Fibroblast of skin of abdomen (primary cell): ENCODE results near the gene NRIP2. TPM values are rescaled to one million over a fixed set of nuclear protein-coding genes. Genes with fewer than 3 reads are reported as not detected.
A peak's percentile ranks its signal among the peaks of the same experiment; 100 is the strongest.
"Not testable (repeated sequence)": the region's sequence is repeated elsewhere in the genome, so short reads cannot be mapped to it uniquely, and the experiment has no call there.

Experiments
- DNase-seq: peaks from one replicate; pipeline ENCODE4 v3.0.0-alpha.2; 2013
- polyA plus RNA-seq, 2 experiments: library from polyadenylated mRNA; unstranded; fragments of 120-200 nt; gene quantifications; one replicate each; pipeline ENCODE4 v1.2.1, GENCODE V29; 2013; ENCODE audit not compliant: insufficient read length in 2 of 2

NRIP2 gene
- polyA plus RNA-seq (2013, experiment 1 of 2; ENCODE audit: insufficient read length): 0.71 TPM
- polyA plus RNA-seq (2013, experiment 2 of 2; ENCODE audit: insufficient read length): 0.67 TPM

GRCh38 chr12:2834581-2835491 lies at the start of gene NRIP2:
NRIP2 (minus strand) TSS chr12:2835035; CDS start chr12:2834983, 52 bp downstream.
- peak; percentile 61 for DNase-seq

GRCh38 chr12:2879853-2880252 lies 45.0 kb upstream of the NRIP2 start:
- no peak for DNase-seq

- DNase-seq: peak; percentile 36
Measured at GRCh38 chr12:2877953-2878732, 43.3 kb upstream of the NRIP2 start.

- peak; percentile 86 for DNase-seq
Measured at GRCh38 chr12:2877047-2877952, 42.5 kb upstream of the NRIP2 start, which contains the start of the genes FOXM1 and RHNO1. FOXM1 (minus strand) TSS chr12:2877174; CDS start chr12:2874478, 2,696 bp downstream. RHNO1 (plus strand) TSS chr12:2877223; CDS start chr12:2885367, 8,144 bp downstream.

GRCh38 chr12:2876431-2877046 lies 41.7 kb upstream of the NRIP2 start:
- DNase-seq: no peak

- DNase-seq: peak; percentile 16
Measured at GRCh38 chr12:2868986-2869632, 34.3 kb upstream of the NRIP2 start.

- no peak for DNase-seq
Measured at GRCh38 chr12:2864198-2864597, 29.4 kb upstream of the NRIP2 start.

GRCh38 chr12:2863402-2863801 lies 28.6 kb upstream of the NRIP2 start:
- not testable (repeated sequence) for DNase-seq

- DNase-seq: no peak
Measured at GRCh38 chr12:2862876-2863275, 28.0 kb upstream of the NRIP2 start.

- no peak for DNase-seq
Measured at GRCh38 chr12:2860170-2860569, 25.3 kb upstream of the NRIP2 start.

GRCh38 chr12:2858944-2859421 lies 24.1 kb upstream of the NRIP2 start:
- DNase-seq: no peak

- no peak for DNase-seq
Measured at GRCh38 chr12:2858334-2858733, 23.5 kb upstream of the NRIP2 start.

- DNase-seq: no peak
Measured at GRCh38 chr12:2857576-2857975, 22.7 kb upstream of the NRIP2 start.

- DNase-seq: no peak
Measured at GRCh38 chr12:2857021-2857431, 22.2 kb upstream of the NRIP2 start, which contains the start of gene TEX52. TEX52 (minus strand) TSS chr12:2857039; CDS start chr12:2857026, 13 bp downstream.

- no peak for DNase-seq
Measured at GRCh38 chr12:2856051-2856450, 21.2 kb upstream of the NRIP2 start.

- no peak for DNase-seq
Measured at GRCh38 chr12:2855546-2855945, 20.7 kb upstream of the NRIP2 start.

- DNase-seq: no peak
Measured at GRCh38 chr12:2854669-2855453, 20.0 kb upstream of the NRIP2 start.

- peak; percentile 80 for DNase-seq
Measured at GRCh38 chr12:2853626-2854025, 18.8 kb upstream of the NRIP2 start.

GRCh38 chr12:2851931-2852330 lies 17.1 kb upstream of the NRIP2 start:
- no peak for DNase-seq

GRCh38 chr12:2845280-2845679 lies 10.4 kb upstream of the NRIP2 start:
- DNase-seq: peak; percentile 75
